H1 (cell line): ENCODE measurements around the gene EIF4E3. TPM values are rescaled to one million over a fixed set of nuclear protein-coding genes. Genes with fewer than 3 reads are reported as not detected.

Source experiments
- RAD21 ChIP-seq, 2 experiments: IDR thresholded peaks in 1 of 2; conservative IDR thresholded peaks in 1 of 2; 2 replicates each; pipeline ENCODE4 v1.6.1; 2011; ENCODE audit warnings: low read depth in 2 of 2, low read length in 2 of 2, improper control_type of control experiment in 1 of 2, inconsistent platforms in 1 of 2, mild to moderate bottlenecking in 1 of 2, moderate library complexity in 1 of 2
- RXRA ChIP-seq: IDR thresholded peaks from 2 replicates; pipeline ENCODE4 v1.6.1; 2011; ENCODE audit warnings: low read depth, mild to moderate bottlenecking, low read length, moderate library complexity; ENCODE audit not compliant: insufficient read depth
- SUZ12 ChIP-seq: fragments of 200-600 bp; sonication (generic); IDR thresholded peaks from 2 replicates; pipeline ENCODE4 v1.6.1; 2012; ENCODE audit warnings: mild to moderate bottlenecking, inconsistent platforms, low read length, moderate library complexity, mixed read lengths
- polyA plus RNA-seq, 7 experiments: library from polyadenylated mRNA; depleted of rRNA in 3 of 7; stranded (reverse) in 5 of 7; unstranded in 2 of 7; fragments of >200 nt in 5 of 7; fragments of 200-250 nt in 2 of 7; gene quantifications; 1 replicate in 5 of 7; 2 replicates in 1 of 7; 4 replicates in 1 of 7; pipeline versions ENCODE4 v1.2.1 to v1.2.3, GENCODE V29; 2011 to 2013; ENCODE audit warnings: missing spikeins in 2 of 7, mixed read lengths in 2 of 7
- total RNA-seq: library from RNA; stranded (reverse); fragmentation: NEBNext Ultra II Directional; extraction: Animal tissue kit (Norgen Biotek cat#: 25700); gene quantifications from 2 replicates; pipeline ENCODE4 v1.2.1, GENCODE V29; 2021
- TF ChIP-seq, protein P1 (sequence below): IDR thresholded peaks from 2 replicates; pipeline ENCODE4 v1.6.1; 2011; ENCODE audit warnings: low read depth, mild to moderate bottlenecking, low read length; ENCODE audit not compliant: insufficient read depth

EIF4E3 gene
- total and polyA plus RNA-seq, 2 of the 8 experiments (the other 6 are each of a cell fraction or from before 2014, with no cell fraction given) = 5.2 to 17.0 TPM

- TF ChIP-seq, protein P1, sequence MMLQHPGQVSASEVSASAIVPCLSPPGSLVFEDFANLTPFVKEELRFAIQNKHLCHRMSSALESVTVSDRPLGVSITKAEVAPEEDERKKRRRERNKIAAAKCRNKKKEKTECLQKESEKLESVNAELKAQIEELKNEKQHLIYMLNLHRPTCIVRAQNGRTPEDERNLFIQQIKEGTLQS = no peak
- TF ChIP-seq RAD21 (IDR thresholded peaks at IDR 0.05 in 1 of 2, conservative IDR thresholded peaks at IDR 0.05 in 1 of 2; ENCODE audit: low read depth in 2 of 2, low read length in 2 of 2) (no peak), RXRA (no peak), SUZ12 (no peak)
These were observed 95.9 kb downstream of the EIF4E3 start (continued) for GRCh38 chr3:71629289-71629688.
